DMS114 treated with DMSO at 0.1 percent for 48 hours (cell line): ENCODE measurements around the gene HOOK1.
"Not testable (repeated sequence)": the region's sequence is repeated elsewhere in the genome, so short reads cannot be mapped to it uniquely, and the experiment has no call there.

Experiments used
- DNase-seq: peaks from one replicate; lab custom pipeline; 2025; ENCODE audit not compliant: unreplicated experiment; lab: John Stamatoyannopoulos, UW

HOOK1 gene

DNA sequence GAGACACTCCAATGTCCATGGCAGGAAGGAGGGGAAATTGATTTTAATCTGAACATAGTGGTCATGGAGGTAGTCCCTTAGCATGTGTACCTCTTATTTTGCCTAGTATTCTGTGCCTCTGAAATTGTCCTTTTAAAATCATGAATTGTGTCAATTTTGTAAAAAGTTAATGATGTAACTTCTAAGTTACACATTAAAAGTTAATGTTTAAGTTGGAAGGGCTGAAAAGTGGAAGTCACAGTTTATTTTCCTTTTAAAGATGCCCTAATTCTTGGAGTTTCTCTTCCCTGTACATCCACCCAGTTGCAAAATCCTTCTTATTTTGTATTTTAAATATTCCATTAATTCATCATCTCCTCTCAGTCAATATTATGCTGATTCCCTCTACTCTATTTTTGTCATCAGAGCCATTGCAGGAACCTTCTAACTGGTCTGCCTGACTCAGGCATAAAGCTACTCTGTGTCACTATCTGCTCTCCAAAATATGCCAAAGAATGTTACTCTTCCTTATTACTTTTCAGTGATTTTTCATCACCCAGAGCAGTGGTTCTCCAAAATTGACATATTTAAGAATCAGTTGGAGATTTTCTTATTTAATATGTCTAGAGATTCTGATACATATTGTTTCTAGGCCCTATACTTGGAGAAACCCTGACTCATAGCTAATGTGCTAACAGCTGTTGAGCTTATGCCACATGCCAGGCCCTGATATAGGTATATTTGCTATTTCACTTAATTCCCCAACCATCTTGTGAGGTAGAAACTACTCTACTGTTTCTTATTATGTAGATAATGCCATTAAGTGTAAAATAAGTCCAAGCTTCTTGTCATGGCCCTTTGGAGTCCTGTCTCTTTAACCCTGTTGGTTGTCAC is 5.1 kb downstream of the HOOK1 start:
- DNase-seq: no peak

GRCh38 chr1:59827055-59827643 is 12.4 kb downstream of the HOOK1 start:
- no peak for DNase-seq

DNA sequence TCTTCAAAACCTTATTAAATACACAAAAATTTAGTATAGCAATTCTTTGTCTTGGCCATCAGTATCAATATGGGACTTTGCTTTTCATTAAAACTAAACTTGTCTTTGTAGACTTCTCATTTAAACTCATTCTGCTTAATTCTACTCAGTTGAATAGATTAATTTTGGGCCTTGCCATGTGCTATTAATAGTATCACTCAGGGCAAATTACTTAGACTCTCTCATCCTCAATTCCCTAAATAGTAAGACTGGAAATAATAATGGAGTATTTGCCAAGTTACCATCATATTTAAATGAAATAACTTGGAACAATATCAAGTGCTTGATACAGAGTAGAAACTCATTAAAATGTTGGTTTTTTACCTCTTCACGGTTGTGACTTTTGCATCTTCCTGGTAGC is 13.4 kb downstream of the HOOK1 start:
- DNase-seq: no peak

- DNase-seq: no peak
These were observed 16.8 kb downstream of the HOOK1 start for GRCh38 chr1:59831529-59831928.

DNA sequence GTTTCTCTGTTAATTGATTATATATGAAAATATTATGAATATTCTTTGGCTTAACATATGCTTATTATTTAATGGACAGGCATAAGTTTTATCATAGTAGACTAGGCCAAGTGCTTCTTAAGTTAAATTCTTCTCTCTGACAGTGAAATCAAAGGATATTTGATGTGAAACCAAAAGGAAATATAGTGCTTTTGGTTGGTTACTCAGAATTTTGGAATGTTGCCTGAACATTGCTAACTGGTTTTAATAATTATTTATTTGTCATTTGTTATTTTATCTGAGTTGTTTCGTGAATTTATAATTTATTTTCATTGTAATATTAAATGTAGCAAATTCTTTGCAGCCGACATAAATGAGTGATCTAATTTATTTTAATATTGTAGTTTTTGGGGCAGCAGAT is 18.3 kb downstream of the HOOK1 start:
- DNase-seq: no peak

DNA sequence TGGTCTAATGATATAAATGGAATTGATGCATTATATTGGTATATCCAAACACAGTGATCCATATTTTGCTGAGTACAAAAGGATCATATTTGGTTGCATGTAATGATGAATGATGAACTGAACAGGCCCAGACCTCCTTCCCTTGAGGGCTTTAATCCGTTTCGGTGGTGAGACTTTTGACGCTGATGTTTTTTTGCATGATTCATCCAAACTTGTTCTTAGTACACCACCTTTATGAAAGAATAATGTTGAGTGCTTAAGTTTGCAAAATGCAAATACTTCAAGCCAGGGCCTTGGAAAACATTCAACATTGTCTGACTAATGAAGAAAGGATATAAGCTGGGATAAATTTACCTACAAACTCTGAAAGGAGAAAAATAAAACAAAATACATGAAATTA is 19.2 kb downstream of the HOOK1 start:
- DNase-seq: no peak

DNA sequence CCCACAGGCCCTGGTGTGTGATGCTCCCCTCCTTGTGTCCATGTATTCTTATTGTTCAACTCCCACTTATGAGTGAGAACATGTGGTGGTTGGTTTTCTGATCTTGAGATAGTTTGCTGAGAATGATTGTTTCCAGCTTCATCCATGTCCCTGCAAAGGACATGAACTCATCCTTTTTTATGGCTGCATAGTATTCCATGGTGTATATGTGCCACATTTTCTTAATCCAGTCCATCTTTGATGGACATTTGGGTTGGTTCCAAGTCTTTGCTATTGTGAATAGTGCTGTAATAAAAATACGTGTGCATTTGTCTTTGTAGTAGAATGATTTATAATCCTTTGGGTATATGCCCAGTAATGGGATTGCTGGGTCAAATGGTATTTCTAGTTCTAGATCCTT is 23.1 kb downstream of the HOOK1 start:
- DNase-seq: not testable (repeated sequence)

GRCh38 chr1:59845091-59845490 is 30.3 kb downstream of the HOOK1 start:
- no peak for DNase-seq

GRCh38 chr1:59846209-59846894 is 31.6 kb downstream of the HOOK1 start:
- DNase-seq: no peak

- no peak for DNase-seq
These were observed 32.1 kb downstream of the HOOK1 start for GRCh38 chr1:59846895-59847282.

DNA sequence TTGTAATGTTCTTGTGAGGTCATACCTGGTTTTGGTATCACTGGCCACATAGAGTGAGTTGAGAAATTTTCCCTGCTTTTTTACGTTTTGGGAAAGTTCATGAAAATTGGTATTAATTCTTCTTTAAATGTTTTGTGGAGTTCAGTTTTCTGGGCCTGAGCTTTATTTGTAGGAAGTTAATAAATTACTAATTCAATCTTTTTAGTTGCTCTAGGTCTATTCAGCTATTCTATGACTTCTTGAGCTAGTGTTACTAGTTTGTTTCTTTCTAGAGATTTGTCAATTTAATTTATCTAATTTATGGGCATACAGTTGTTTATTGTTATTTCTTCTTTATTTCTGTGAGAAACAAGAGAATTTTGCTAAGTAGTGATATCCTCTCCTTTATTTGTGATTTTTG is 37.4 kb downstream of the HOOK1 start:
- no peak for DNase-seq

DNA sequence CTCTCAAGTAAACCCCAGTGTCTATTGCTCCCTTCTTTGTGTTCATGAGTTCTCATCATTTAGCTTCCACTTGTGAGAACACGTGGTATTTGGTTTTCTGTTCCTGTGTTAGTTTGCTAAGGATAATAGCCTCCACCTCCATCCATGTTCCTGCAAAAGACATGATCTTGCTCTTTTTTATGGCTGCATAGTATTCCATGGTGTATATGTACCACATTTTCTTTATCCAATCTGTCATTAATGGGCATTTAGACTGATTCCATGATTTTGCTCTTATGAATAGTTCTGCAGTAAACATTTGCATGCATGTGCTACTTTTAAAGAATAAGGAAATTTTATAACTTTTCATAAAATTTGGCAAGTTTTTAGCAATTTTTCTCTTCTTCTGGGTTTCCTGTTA is 40.5 kb downstream of the HOOK1 start:
- DNase-seq: not testable (repeated sequence)

DNA sequence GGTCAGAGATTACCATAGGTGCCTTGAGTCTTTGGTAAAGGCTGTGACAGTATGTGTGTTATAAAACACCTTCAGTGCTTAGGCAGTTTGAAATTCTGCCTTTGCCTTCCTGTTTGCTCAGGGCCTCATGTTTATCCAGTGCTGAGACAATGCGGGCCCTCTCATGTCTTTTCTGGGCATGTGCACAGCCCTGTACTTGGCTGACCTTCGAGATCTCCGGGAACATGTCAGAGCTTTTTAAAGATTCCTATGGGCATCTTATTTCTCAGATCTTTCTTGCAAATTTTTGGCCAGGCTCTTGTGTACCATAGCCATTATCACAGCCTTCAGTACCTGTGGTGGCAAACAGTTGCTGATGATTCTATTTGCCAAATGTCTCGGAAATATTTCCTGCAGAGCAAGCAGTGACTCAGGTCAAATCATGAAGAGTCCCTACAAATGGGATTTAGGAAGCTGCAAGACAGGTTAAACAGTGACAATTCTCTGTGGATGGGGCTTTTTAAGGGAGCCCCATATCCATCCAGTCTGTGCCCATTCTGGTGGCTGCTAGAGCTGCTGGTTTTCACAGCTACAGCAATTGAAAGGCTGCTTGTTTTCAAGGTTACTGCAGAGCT is 42.1 kb downstream of the HOOK1 start:
- DNase-seq: no peak

DNA sequence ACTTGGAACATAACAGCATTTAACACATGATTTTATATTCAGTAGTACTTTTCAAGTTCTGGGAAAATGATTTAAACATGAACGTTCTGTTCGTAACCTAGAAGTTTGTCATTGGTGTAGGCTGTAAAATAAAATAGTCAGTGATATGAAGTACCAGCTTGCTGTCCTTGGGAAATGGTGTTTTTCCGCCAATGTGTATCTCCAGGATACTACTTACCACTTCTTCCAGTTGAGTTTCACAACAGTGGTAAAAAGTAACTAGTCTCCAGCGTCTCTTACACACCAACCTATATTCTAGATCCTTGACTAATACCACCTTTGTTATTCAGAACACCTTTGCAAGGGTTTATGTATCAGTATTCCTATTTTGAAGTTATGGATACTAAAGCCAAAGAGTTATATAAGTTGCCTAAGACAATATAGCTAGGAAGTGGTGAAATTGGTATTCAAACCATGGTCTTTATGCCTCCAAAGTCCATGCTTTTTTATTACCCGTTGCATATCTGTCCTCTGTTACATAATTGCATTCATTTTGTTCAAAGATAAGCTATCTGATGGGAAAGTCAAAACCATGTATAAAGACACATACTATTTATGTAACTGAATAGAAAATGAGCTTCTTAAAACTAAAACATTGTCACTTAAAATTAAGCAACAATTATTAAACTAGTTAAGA is 43.1 kb downstream of the HOOK1 start:
- DNase-seq: no peak

DNA sequence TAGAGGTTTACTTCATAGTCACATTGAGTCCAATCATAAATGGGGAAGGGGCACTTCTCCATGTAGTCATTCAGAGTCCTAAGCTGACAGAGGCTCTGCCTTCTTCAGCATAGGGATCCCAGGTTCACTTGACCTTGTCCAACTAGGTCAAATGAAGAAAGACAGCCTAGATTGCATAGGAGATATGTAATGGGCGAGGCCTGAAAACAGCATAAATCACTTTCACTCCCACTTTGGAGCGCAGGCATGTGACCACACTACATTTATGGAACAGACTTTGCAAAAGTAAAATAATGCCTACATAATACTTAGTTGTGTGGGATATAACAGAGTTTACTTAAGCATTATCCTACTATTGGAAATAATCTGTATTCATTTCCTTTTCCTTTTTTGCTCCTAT is 51.7 kb downstream of the HOOK1 start:
- DNase-seq: no peak

DNA sequence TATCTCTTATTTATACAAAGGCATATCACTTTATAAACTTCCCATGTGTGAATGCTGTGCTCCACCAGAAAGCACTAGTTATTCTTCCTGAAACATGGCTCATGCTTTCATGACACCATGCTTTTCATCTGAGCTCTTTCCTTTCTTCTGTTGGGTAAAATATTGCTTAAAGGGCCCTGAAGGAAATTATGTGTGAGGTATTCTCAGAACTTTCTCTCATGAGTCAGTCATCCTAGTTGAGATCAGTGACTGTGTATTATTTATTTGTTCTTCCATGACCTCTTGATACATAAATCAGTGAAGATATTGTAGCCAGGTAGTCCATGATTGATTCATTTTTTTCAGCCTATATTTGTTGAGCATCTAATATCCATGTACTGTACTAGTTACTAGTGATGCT is 57.0 kb downstream of the HOOK1 start:
- DNase-seq: no peak

DNA sequence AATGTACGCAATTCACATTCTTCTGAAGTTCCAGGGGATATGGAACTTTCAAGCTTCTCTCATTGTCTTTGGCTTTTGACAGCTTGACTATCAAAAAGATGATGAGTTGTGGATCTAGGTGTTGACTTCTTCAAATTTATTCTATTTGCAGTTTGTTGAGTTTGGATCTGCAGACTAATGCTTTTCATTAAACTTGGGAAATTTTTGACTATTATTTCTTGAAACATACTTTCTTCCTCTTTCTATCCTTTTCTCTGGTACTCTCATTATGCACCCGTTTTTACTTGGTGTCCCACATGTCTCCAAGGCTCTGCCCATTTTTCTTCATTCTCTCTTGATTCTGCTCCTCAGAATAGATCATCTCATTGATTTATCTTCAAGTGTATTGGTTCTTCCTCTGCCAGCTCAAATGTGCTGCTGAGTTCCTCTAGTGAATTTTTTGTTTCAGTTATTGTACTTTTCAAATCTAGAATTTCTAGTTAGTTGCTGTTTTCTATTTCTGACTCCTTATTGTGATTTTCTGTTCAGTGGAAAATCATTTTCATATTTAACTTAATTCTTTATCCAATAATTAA is 62.4 kb downstream of the HOOK1 start:
- no peak for DNase-seq

GRCh38 chr1:59878370-59878769 is 63.6 kb downstream of the HOOK1 start:
- no peak for DNase-seq

DNA sequence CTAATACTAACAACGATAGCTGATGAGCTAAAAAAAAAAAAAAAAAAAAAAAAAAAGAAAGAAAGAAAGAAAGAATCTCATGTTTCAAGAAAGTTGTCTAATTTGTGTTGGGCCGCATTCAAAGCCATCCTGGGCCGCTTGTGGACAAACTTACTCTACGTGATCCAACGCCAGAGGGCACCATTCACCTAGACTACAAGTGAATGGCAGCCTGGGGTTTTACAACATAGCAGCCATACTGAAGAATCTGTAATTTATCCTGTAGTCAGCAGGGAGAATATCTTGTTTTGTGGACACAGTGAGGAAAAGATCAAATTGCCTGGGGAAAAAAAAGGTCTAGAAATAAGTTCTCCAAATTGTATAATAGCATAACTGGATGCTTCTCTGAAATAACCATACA is 64.8 kb downstream of the HOOK1 start:
- DNase-seq: peak; percentile 67

- no peak for DNase-seq
These were observed 65.3 kb downstream of the HOOK1 start for GRCh38 chr1:59879996-59880505.

- no peak for DNase-seq
These were observed 66.0 kb downstream of the HOOK1 start for GRCh38 chr1:59880735-59881134.
